RWPE2 (cell line): Measurements from ENCODE around the gene SORCS2.

Source experiments
- ATAC-seq: fragments of 200-7000 bp; cut with Tn5 transposase; 3 replicates; pipeline ENCODE4 v1.9.1; 2021; ENCODE audit warnings: low read depth
- DNase-seq: peaks from one replicate; pipeline ENCODE4 v3.0.0-alpha.2; 2020; ENCODE audit warnings: low spot score
- H3K27ac ChIP-seq: fragments of 450-650 bp; 2 replicates; pipeline ENCODE4 v1.5.1; 2017; ENCODE audit warnings: mild to moderate bottlenecking; ENCODE audit not compliant: poor library complexity, severe bottlenecking
- H3K27me3 ChIP-seq: fragments of 250-450 bp; sonication (Bioruptor Pico); 2 replicates; pipeline ENCODE4 v1.5.1; 2021; ENCODE audit warnings: mild to moderate bottlenecking, moderate library complexity; ENCODE audit not compliant: insufficient read depth, poor library complexity, severe bottlenecking
- H3K36me3 ChIP-seq: fragments of 250-450 bp; sonication (Bioruptor Pico); 2 replicates; pipeline ENCODE4 v1.5.1; 2020; ENCODE audit warnings: low read depth, mild to moderate bottlenecking, moderate library complexity
- H3K4me1 ChIP-seq: fragments of 250-450 bp; sonication (Bioruptor Pico); 2 replicates; pipeline ENCODE4 v1.5.1; 2021; ENCODE audit warnings: mild to moderate bottlenecking, moderate library complexity; ENCODE audit not compliant: insufficient read depth, poor library complexity, severe bottlenecking
- H3K4me3 ChIP-seq: fragments of 250-450 bp; sonication (Bioruptor Pico); 2 replicates; pipeline ENCODE4 v1.5.1; 2021; ENCODE audit warnings: mild to moderate bottlenecking, moderate library complexity; ENCODE audit not compliant: severe bottlenecking
- H3K9me3 ChIP-seq: fragments of 250-450 bp; sonication (Bioruptor Pico); 2 replicates; pipeline ENCODE4 v1.5.1; 2021; ENCODE audit warnings: mild to moderate bottlenecking, moderate library complexity; ENCODE audit not compliant: severe bottlenecking
- TF ChIP-seq, protein P1 (sequence below): fragments of 450-650 bp; IDR thresholded peaks from one replicate; pipeline ENCODE4 v1.5.1; 2017; ENCODE audit warnings: mild to moderate bottlenecking, moderate library complexity; ENCODE audit not compliant: poor library complexity, severe bottlenecking

Gene SORCS2

DNA sequence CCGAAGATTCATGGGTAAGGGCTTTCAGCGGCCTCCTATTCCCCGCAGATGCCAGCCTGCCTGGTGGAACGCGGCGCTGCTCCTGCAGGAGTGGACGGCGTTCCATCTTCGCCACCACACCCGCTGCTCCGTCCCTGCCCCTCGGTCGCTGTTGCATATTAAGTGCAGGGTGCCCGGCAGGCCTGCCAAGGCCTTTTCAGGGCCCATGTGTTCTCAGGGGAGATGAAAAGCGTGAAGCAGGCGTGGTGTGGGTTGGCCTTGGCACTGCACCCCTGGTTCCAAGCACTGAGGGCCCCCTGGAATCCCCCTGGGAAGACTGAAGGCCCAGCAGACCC, 52.0 kb downstream of the SORCS2 start:
- no peak overlapping the region for H3K4me3 ChIP-seq
- no peaks in the 10 kb centered on the region for H3K36me3 ChIP-seq
- ATAC-seq (no peak), DNase-seq (no peak)
- no peaks in the 10 kb centered on the region for H3K4me1 ChIP-seq
- H3K27ac ChIP-seq = no peak overlapping the region
- H3K27me3 ChIP-seq = no peaks in the 10 kb centered on the region
- TF ChIP-seq, protein P1, sequence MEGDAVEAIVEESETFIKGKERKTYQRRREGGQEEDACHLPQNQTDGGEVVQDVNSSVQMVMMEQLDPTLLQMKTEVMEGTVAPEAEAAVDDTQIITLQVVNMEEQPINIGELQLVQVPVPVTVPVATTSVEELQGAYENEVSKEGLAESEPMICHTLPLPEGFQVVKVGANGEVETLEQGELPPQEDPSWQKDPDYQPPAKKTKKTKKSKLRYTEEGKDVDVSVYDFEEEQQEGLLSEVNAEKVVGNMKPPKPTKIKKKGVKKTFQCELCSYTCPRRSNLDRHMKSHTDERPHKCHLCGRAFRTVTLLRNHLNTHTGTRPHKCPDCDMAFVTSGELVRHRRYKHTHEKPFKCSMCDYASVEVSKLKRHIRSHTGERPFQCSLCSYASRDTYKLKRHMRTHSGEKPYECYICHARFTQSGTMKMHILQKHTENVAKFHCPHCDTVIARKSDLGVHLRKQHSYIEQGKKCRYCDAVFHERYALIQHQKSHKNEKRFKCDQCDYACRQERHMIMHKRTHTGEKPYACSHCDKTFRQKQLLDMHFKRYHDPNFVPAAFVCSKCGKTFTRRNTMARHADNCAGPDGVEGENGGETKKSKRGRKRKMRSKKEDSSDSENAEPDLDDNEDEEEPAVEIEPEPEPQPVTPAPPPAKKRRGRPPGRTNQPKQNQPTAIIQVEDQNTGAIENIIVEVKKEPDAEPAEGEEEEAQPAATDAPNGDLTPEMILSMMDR = no peak
- H3K9me3 ChIP-seq = no peaks in the 10 kb centered on the region

DNA sequence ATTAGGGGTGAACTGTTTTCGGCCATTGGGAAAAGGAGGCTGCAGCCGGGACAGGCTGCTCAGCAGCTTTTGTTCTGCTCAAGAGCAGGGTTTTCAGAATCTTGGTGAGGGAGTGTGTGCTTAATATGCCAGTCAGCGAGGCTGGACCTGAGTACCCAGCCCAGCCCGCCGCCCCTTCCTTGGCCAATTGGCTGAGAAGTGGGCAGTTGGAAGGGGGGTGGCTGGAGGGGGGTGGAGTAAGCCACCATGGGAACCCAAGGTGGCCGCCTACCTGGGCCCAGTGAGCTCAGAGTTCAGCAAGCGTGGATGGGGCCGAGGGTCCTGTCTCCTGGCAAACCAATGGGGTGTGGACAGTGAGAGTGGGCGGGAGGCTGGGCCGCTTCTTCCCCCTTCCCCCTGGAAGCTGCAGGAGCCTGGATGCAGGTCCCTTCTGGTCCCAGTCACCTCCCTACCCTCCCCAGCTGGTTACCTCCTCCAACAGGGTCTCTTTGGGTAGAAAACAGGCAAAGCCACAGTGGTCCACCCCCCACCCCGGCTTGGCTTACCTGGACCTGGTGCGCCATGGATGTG, 52.5 kb downstream of the SORCS2 start:
- TF ChIP-seq, protein P1 = no peak
- Histone ChIP-seq H3K9me3 (no peaks in the 10 kb centered on the region), H3K4me3 (no peak overlapping the region), H3K4me1 (no peaks in the 10 kb centered on the region), H3K27ac (no peak overlapping the region), H3K27me3 (no peaks in the 10 kb centered on the region), H3K36me3 (no peaks in the 10 kb centered on the region)
- ATAC-seq = no peak
- DNase-seq = no peak

DNA sequence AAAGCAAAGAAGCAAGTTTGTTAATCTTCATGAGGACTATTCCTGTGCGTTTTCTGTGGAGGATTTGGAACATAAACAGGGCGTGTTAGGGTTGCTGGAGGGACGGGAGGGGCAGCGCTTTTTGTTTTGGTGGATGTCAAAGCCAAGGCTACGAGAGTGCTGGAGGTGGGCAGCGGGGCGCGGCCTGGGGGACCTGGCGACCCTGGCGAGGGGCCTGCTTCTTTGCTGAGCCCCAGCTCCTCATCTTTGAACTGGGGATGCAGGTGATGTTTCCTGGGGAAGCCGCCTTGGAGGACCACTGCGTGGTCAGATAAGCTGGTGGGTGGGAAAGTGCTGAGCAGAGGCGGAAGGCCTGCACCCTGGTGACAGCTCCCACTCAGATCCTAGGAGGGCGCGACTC, 55.2 kb downstream of the SORCS2 start:
- no peak overlapping the region for H3K27ac ChIP-seq
- no peaks in the 10 kb centered on the region for H3K27me3 ChIP-seq
- ATAC-seq (no peak), DNase-seq (no peak)
- H3K4me1 ChIP-seq = no peaks in the 10 kb centered on the region
- TF ChIP-seq, protein P1 = no peak
- no peaks in the 10 kb centered on the region for H3K36me3 ChIP-seq
- no peaks in the 10 kb centered on the region for H3K9me3 ChIP-seq
- no peak overlapping the region for H3K4me3 ChIP-seq

DNA sequence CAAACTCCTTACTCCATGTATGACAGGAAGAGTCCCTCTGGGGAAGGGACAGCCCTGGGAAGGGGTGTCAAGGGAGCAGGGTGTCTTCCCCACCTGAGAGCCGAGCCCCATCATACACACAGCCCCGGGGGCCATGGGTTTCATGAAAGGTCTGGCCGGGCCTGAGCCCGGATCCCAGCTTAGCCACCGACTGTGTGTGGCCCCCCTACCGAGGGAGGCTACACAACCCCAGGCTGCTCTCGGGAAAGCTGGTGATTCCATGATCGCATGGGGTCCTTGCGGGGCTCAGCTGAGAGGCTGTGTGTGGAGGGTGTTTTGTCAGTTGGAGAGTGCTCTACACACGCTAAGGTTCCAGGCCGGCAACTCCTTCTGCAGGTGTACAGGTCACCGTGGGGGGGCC, 55.6 kb downstream of the SORCS2 start:
- TF ChIP-seq, protein P1 = no peak
- no peak overlapping the region for H3K27ac ChIP-seq
- no peaks in the 10 kb centered on the region for H3K4me1 ChIP-seq
- H3K27me3 ChIP-seq = no peaks in the 10 kb centered on the region
- no peaks in the 10 kb centered on the region for H3K36me3 ChIP-seq
- H3K9me3 ChIP-seq = no peaks in the 10 kb centered on the region
- no peak for ATAC-seq
- H3K4me3 ChIP-seq = no peak overlapping the region
- DNase-seq = no peak

DNA sequence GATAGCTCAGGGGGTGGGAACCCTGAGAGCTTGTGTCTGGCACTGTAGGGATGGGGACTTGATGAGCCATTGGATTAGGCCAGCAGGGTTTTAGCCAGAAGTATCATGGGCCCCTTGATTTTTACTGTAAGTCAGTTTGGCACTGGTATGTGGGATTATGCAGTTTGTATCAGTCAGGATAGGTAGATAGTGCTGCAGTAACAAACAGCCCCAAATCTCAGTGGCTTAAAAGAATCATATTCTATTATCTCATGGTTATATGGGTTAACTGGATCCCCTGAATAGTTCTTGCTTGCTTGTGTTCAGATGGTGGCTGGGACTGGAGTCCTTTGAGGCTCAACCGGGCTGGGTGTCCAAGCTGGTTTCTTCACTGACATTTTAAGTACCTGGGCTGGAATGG, 56.5 kb downstream of the SORCS2 start:
- Histone ChIP-seq H3K36me3 (no peaks in the 10 kb centered on the region), H3K27ac (no peak overlapping the region), H3K9me3 (no peaks in the 10 kb centered on the region), H3K4me1 (no peaks in the 10 kb centered on the region), H3K4me3 (no peak overlapping the region), H3K27me3 (no peaks in the 10 kb centered on the region)
- DNase-seq = no peak
- ATAC-seq = no peak
- TF ChIP-seq, protein P1 = no peak
